Breast epithelium (tissue), 3 donors: ENCODE results near the gene STEAP1.

ENCODE experiments used
- POLR2A ChIP-seq: fragments of 450-650 bp; IDR thresholded peaks from one replicate; pipeline ENCODE4 v1.6.1; 2016; ENCODE audit warnings: antibody characterized with exemption, mild to moderate bottlenecking, moderate library complexity
- POLR2AphosphoS5 ChIP-seq, 3 donors: sonication (generic); formaldehyde crosslinking; IDR thresholded peaks; one replicate each; pipeline ENCODE4 v1.6.1; 2017; ENCODE audit warnings: antibody characterized with exemption in 3 of 3
- TF ChIP-seq, protein P1 (sequence below), 3 donors: fragments of 450-650 bp; IDR thresholded peaks; one replicate each; pipeline ENCODE4 v1.5.1; 2016 to 2017; ENCODE audit warnings: antibody characterized with exemption in 3 of 3, mild to moderate bottlenecking in 3 of 3, moderate library complexity in 3 of 3

GRCh38 chr7:90188281-90188680 is 34.0 kb downstream of the STEAP1 start:
- TF ChIP-seq, protein P1, sequence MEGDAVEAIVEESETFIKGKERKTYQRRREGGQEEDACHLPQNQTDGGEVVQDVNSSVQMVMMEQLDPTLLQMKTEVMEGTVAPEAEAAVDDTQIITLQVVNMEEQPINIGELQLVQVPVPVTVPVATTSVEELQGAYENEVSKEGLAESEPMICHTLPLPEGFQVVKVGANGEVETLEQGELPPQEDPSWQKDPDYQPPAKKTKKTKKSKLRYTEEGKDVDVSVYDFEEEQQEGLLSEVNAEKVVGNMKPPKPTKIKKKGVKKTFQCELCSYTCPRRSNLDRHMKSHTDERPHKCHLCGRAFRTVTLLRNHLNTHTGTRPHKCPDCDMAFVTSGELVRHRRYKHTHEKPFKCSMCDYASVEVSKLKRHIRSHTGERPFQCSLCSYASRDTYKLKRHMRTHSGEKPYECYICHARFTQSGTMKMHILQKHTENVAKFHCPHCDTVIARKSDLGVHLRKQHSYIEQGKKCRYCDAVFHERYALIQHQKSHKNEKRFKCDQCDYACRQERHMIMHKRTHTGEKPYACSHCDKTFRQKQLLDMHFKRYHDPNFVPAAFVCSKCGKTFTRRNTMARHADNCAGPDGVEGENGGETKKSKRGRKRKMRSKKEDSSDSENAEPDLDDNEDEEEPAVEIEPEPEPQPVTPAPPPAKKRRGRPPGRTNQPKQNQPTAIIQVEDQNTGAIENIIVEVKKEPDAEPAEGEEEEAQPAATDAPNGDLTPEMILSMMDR (IDR thresholded peaks at IDR 0.05): no peak
- no peak for TF ChIP-seq POLR2AphosphoS5 (IDR thresholded peaks at IDR 0.05)
- no peak for TF ChIP-seq POLR2A
